GM21423 (cell line): ENCODE data around the gene NFS1.
"Not testable (repeated sequence)": the region's sequence is repeated elsewhere in the genome, so short reads cannot be mapped to it uniquely, and the experiment has no call there.

Experiments
- ATAC-seq: cut with Tn5 transposase; IDR thresholded peaks from one replicate; pipeline ENCODE4 v1.9.1; 2021; ENCODE audit warnings: mild to moderate bottlenecking, moderate library complexity; ENCODE audit not compliant: unreplicated experiment

NFS1 gene

DNA sequence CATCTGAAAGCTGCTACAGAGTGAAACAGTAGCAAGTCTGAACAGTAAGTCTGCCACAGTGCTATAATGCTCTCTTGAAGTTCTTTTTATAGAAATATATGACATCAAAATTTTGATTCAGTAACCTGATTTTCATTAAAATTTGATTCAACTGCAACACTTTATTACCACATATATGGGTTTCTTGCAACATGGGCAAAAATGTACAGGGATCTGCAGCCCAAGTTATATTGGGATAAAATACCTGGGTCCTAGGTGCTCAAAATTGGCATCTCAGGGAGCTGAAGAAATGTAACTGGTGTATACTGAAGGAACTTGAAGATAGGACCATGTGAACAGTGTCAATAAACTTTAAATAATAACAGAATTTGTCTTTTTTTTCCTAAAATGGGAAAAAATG is 10.9 kb upstream of the NFS1 start:
- no peak for ATAC-seq

DNA sequence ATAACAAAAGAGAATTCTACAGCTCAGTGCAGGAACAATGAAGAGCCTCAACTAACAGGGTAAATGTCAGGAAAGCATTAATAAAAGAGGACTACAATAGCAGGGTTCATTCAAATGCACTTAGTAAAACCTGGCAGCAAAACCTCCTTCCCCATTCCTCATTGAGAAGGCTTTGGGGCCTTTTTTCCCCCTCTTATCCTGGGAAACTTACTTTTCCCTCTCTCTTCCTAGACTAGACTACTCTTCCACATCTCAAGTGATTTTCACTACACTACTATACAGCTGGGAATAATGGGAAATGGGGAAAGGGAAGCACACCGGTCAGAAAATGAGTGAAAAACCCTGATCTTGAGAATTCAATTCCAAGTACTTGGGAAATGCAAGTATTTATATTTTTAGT is 10.1 kb upstream of the NFS1 start:
- no peak for ATAC-seq

DNA sequence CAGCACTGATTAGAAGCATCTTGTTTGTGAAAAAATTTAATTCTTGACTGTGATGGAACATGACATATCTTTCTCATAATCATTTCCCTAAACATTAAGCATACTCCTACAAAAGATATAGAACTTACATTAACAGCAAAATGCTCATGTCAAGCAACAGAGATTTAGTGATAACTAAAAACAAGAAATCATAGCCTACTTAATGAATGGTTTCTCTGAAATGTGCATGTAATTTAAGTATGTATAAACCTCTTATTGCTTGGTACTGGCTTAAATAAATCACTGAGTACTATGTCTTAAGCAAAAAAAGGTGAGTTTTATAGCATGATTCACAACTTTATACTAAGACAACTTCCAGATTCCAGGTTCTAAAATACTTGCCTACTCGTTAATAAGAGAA is 9.3 kb upstream of the NFS1 start:
- ATAC-seq: no peak

GRCh38 chr20:35706591-35707529 is 7.7 kb upstream of the NFS1 start:
- not testable (repeated sequence) for ATAC-seq

DNA sequence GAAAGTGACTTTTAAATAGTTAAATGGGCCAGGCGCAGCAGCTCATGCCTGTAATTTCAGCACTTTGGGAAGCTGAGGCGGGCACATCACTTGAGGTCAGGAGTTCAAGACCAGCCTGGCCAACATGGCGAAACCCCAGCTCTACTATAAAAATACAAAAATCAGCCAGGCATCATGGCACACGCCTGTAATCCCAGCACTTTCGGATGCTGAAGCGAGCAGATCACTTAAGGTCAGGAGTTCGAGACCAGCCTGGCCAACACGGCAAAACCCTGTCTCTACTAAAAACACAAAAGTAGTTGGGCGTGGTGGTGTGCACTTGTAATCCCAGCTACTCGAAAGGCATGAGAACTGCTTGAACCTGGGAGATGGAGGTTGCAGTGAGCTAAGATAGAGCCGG is 6.7 kb upstream of the NFS1 start:
- ATAC-seq: not testable (repeated sequence)

GRCh38 chr20:35704514-35705261 is 5.5 kb upstream of the NFS1 start:
- ATAC-seq: no peak

- no peak for ATAC-seq
These were observed 3.9 kb upstream of the NFS1 start for GRCh38 chr20:35702824-35703695.

GRCh38 chr20:35702051-35702823 is 3.1 kb upstream of the NFS1 start:
- ATAC-seq: no peak

DNA sequence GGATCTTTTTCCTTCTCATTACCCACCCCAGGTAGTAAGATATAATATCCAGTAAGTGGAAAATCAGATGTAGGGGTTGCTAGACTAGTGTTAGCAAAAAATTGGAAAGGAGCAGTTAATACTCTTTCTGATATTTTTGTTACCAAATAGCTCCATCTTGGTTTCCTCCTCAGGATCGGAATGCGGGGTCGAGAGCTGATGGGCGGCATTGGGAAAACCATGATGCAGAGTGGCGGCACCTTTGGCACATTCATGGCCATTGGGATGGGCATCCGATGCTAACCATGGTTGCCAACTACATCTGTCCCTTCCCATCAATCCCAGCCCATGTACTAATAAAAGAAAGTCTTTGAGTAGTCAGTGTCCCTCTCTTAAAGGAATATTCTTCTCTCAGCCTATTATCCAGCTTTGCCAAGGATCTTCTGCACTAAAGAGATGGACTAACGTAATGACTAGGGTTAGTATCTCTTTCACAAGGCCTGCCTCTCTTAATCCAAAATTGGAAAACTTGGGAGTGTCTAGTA is 1.5 kb upstream of the NFS1 start:
- no peak for ATAC-seq

GRCh38 chr20:35699957-35700624 is 939 bp upstream of the NFS1 start:
- no peak for ATAC-seq

DNA sequence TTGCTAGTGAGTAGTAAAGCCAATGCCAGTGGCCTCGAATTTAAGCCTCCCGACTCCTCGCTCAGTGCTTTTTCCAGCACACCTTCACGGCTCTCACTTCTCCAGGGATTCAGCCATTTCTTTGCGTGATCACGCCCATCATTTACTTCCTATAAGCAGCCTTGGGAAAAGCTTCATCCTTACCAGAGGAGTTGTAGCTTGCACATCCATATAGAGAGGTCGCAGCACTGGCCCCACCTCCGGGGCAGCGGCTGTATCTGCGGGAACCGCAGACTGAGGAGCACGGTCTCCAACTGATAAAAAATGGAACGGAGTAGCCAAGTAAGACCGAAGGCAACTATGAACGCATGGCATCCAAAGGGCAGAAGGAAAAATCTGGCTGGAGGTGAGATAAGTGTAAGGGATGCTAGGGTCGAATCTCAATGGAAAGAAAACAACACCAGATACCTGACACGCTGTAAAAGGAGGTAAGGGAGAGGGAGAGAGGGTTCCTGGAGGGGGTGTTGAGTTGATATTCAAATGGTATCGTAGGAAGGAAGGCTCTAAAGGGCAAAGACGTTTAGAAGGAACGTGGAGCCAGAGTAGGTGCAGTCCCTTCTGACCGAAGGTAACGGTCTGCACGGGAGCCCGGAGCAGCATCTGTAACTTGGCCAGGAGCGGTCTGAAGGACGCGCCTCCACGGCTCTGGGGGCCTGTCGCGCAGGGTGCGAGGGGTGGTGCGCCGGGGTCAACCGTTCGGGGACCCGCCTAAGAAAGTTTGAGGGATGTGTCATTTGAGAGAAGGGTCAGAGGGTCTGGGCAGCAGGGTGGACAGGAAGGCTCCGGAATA is 640 bp downstream of the NFS1 start:
- no peak for ATAC-seq

- ATAC-seq: no peak
These were observed 1.4 kb downstream of the NFS1 start for GRCh38 chr20:35697696-35698297.

DNA sequence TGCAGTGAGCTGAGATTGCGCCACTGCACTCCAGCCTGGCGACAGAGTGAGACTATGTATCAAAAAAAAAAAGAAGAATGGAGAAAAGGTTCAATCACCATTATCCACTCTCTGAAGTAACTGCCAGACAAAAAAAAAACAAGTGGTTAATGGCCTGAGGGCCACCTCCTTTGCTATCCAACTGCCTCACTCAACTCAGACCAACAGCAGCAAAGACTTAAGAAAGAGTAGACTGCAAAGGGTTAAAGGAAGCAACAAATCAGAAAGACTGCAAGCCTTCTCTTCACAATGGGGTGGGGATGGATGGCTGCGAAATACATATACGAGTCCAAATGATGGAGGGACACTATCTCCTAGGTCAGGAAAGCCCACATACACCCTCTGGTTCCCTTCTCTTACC is 3.2 kb downstream of the NFS1 start:
- no peak for ATAC-seq

DNA sequence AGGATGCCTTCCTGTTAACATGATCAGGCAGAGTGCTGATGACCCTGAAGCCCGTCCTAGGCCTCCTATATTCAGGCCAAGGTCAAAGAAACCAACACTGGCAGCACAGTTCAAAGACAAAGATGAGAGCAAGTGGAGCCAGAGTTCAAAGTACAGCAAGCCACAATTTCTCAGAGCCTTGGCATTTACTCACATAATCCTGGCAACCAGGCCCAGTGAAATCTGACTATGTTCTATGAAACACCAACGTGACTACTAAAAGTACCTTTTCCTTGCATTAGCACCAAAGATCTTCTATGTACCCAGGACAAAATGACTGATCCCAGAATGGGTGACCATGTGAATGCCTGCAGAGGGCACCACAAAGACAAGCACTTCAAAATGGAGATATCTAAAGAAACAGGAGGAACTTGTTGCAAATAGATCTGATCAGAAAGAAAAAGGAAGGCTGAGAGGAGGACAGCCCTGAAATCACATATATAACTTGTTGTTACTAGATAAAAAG is 3.9 kb downstream of the NFS1 start:
- ATAC-seq: no peak

- ATAC-seq: no peak
These were observed 8.9 kb downstream of the NFS1 start for GRCh38 chr20:35690265-35690664.

- ATAC-seq: not testable (repeated sequence)
These were observed 12.3 kb downstream of the NFS1 start for GRCh38 chr20:35686872-35687271.

DNA sequence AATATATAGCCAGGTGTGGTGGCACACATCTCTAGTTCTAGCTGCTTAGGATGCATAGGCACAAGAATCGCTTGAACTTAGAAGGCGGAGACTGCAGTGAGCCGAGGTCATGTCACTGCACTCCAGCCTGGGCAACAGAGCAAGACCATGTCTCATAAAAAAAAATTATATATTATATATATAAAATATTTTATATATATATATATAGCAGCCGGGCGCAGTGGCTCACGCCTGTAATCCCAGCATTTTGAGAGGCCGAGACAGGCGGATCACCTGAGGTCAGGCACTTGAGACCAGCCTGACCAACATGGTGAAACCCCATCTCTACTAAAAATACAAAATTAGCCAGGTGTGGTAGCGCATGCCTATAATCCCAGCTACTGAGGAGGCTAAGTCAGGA is 13.8 kb downstream of the NFS1 start:
- ATAC-seq: not testable (repeated sequence)

GRCh38 chr20:35681960-35682359 is 17.2 kb downstream of the NFS1 start:
- ATAC-seq: no peak
